OCI-LY3 (cell line): Measurements from ENCODE around the gene FIG4.
"Not testable (repeated sequence)": the region's sequence is repeated elsewhere in the genome, so short reads cannot be mapped to it uniquely, and the experiment has no call there.

Experiments used
- H2AFZ ChIP-seq: fragments of 200-600, 300-600 bp; shearing (Covaris generic); 2 replicates; pipeline ENCODE4 v1.6.0; 2014; ENCODE audit warnings: antibody characterized with exemption, low read depth, low read length
- H3K27ac ChIP-seq: fragments of 200-600, 300-600 bp; sonication (generic); 2 replicates; pipeline ENCODE4 v1.5.1; 2014; ENCODE audit warnings: mild to moderate bottlenecking, low read length, moderate library complexity, mixed read lengths
- H3K27me3 ChIP-seq: fragments of 200-600, 300-600 bp; sonication (generic); 2 replicates; pipeline ENCODE4 v1.6.1; 2014; ENCODE audit warnings: low read depth, low read length, mixed read lengths
- H3K36me3 ChIP-seq: fragments of 200-600, 300-600 bp; sonication (generic); replicated peaks from 2 replicates; pipeline ENCODE3; 2014; ENCODE audit warnings: low read depth, low read length, mixed read lengths
- H3K4me1 ChIP-seq: fragments of 300-600, 200-600 bp; sonication (generic); 2 replicates; pipeline ENCODE4 v1.6.1; 2014; ENCODE audit warnings: low read length, mixed read lengths
- H3K4me2 ChIP-seq: fragments of 200-600, 300-600 bp; sonication (generic); 2 replicates; pipeline ENCODE4 v1.6.1; 2014; ENCODE audit warnings: low read length, mixed read lengths
- H3K4me3 ChIP-seq: fragments of 300-600, 200-600 bp; sonication (generic); 2 replicates; pipeline ENCODE4 v1.5.1; 2014; ENCODE audit warnings: antibody characterized with exemption, mild to moderate bottlenecking, low read length, moderate library complexity
- H3K79me2 ChIP-seq: fragments of 300-600, 200-600 bp; shearing (Covaris generic); 2 replicates; pipeline ENCODE4 v1.6.1; 2014; ENCODE audit warnings: mild to moderate bottlenecking, low read length, mixed read lengths
- H3K9ac ChIP-seq: fragments of 300-600, 200-600 bp; shearing (Covaris generic); 2 replicates; pipeline ENCODE4 v1.6.0; 2014; ENCODE audit warnings: mild to moderate bottlenecking, low read length, moderate library complexity
- H3K9me3 ChIP-seq: fragments of 200-600, 300-600 bp; shearing (Covaris generic); 2 replicates; pipeline ENCODE4 v1.6.1; 2014; ENCODE audit warnings: low read length, mixed read lengths; ENCODE audit not compliant: insufficient read depth
- H4K20me1 ChIP-seq: fragments of 200-600, 300-600 bp; sonication (generic); 2 replicates; pipeline ENCODE4 v1.6.1; 2016; ENCODE audit warnings: low read length, mixed read lengths; ENCODE audit not compliant: insufficient read depth
- CTCF ChIP-seq: fragments of 200-600, 300-600 bp; sonication (generic); IDR thresholded peaks from 2 replicates; pipeline ENCODE4 v1.5.1; 2014; ENCODE audit warnings: antibody characterized with exemption, low read length, low read depth
- EZH2phosphoT487 ChIP-seq: fragments of 200-600 bp; shearing (Covaris generic); IDR thresholded peaks from 2 replicates; pipeline ENCODE4 v1.6.1; 2018; ENCODE audit warnings: antibody characterized with exemption, mixed run types, low read depth

FIG4 gene

GRCh38 chr6:109867970-109868358 is 176.9 kb downstream of the FIG4 start:
- H3K27ac ChIP-seq, result no peak overlapping the region
- H3K4me3 ChIP-seq, result no peak overlapping the region
- H3K4me1 ChIP-seq, result peaks cover 6% of the 10 kb centered on the region
- H3K4me2 ChIP-seq, result no peak overlapping the region
- H2AFZ ChIP-seq, result no peak overlapping the region
- no peak overlapping the region for H3K9ac ChIP-seq
- H3K36me3 ChIP-seq, result no peaks in the 10 kb centered on the region
- H3K9me3 ChIP-seq, result no peaks in the 10 kb centered on the region
- no peaks in the 10 kb centered on the region for H3K79me2 ChIP-seq
- no peak for TF ChIP-seq CTCF
- TF ChIP-seq EZH2phosphoT487, result no peak
- no peaks in the 10 kb centered on the region for H4K20me1 ChIP-seq
- H3K27me3 ChIP-seq, result no peaks in the 10 kb centered on the region

GRCh38 chr6:109869398-109870088 is 178.4 kb downstream of the FIG4 start:
- H3K36me3 ChIP-seq, H3K9me3 ChIP-seq, H4K20me1 ChIP-seq, H3K9ac ChIP-seq, H3K79me2 ChIP-seq, H2AFZ ChIP-seq, H3K4me3 ChIP-seq, H3K4me2 ChIP-seq, H3K27me3 ChIP-seq, H3K27ac ChIP-seq: not testable (repeated sequence)
- H3K4me1 ChIP-seq, result peaks cover 11% of the 10 kb centered on the region

- Histone ChIP-seq H3K4me2 (no peak overlapping the region), H2AFZ (no peak overlapping the region), H3K4me1 (peaks cover 11% of the 10 kb centered on the region), H3K4me3 (no peak overlapping the region), H3K79me2 (no peaks in the 10 kb centered on the region), H3K36me3 (no peaks in the 10 kb centered on the region), H3K27me3 (no peaks in the 10 kb centered on the region), H3K9me3 (no peaks in the 10 kb centered on the region), H3K27ac (no peak overlapping the region), H3K9ac (no peak overlapping the region), H4K20me1 (no peaks in the 10 kb centered on the region)
- TF ChIP-seq CTCF (no peak), EZH2phosphoT487 (no peak)
Observed at GRCh38 chr6:109870089-109870410, 179.0 kb downstream of the FIG4 start.

- H3K4me1 ChIP-seq, result peaks cover 11% of the 10 kb centered on the region
- H3K9me3 ChIP-seq, result no peaks in the 10 kb centered on the region
- H3K36me3 ChIP-seq, result no peaks in the 10 kb centered on the region
- TF ChIP-seq CTCF (no peak), EZH2phosphoT487 (no peak)
- H3K4me3 ChIP-seq, result no peak overlapping the region
- peak overlapping the region; percentile 52 for H3K4me2 ChIP-seq
- no peaks in the 10 kb centered on the region for H4K20me1 ChIP-seq
- H3K27ac ChIP-seq, result no peak overlapping the region
- no peak overlapping the region for H3K9ac ChIP-seq
- no peaks in the 10 kb centered on the region for H3K79me2 ChIP-seq
- H3K27me3 ChIP-seq, result no peaks in the 10 kb centered on the region
- H2AFZ ChIP-seq, result peak overlapping the region; percentile 21; the same call in 1 of the 2 replicates
Observed at GRCh38 chr6:109872549-109872948, 181.5 kb downstream of the FIG4 start.
